Activated CD8-positive, alpha-beta memory T cell treated with anti-CD3 and anti-CD28 coated beads for 1 hour (primary cell): Measurements from ENCODE around the gene GABRE.

Experiments used
- DNase-seq, 2 donors: peaks; one replicate each; pipeline ENCODE4 v3.0.0-alpha.2; 2020; ENCODE audit warnings: low read depth in 1 of 2; ENCODE audit errors: extremely low read depth in 1 of 2

The GABRE gene

GRCh38 chrX:151974336-151975227 is at the start of gene GABRE:
Gene GABRE, minus strand, starts transcription at chrX:151974676. Its CDS starts 51 bp downstream, at chrX:151974625.
- no peak for DNase-seq

GRCh38 chrX:152020888-152021287 is 46.4 kb upstream of the GABRE start:
- no peak for DNase-seq

- DNase-seq, result no peak
Observed at GRCh38 chrX:151999813-152000212, 25.3 kb upstream of the GABRE start.

GRCh38 chrX:151997539-151997938 is 23.1 kb upstream of the GABRE start:
- DNase-seq, result no peak

- no peak for DNase-seq
Observed at GRCh38 chrX:151996347-151996746, 21.9 kb upstream of the GABRE start.

GRCh38 chrX:151994476-151994875 is 20.0 kb upstream of the GABRE start:
- no peak for DNase-seq

GRCh38 chrX:151988706-151989299 is 14.3 kb upstream of the GABRE start:
- DNase-seq, result no peak

GRCh38 chrX:151987108-151987507 is 12.6 kb upstream of the GABRE start:
- DNase-seq, result no peak

GRCh38 chrX:151985955-151986354 is 11.5 kb upstream of the GABRE start:
- DNase-seq, result no peak

- no peak for DNase-seq
Observed at GRCh38 chrX:151985531-151985930, 11.1 kb upstream of the GABRE start.

- DNase-seq, result no peak
Observed at GRCh38 chrX:151984902-151985301, 10.4 kb upstream of the GABRE start.

GRCh38 chrX:151984328-151984727 is 9.9 kb upstream of the GABRE start:
- DNase-seq, result no peak

- DNase-seq, result no peak
Observed at GRCh38 chrX:151983186-151983585, 8.7 kb upstream of the GABRE start.

GRCh38 chrX:151982222-151982621 is 7.7 kb upstream of the GABRE start:
- DNase-seq, result no peak

GRCh38 chrX:151981129-151981528 is 6.7 kb upstream of the GABRE start:
- no peak for DNase-seq

- DNase-seq, result no peak
Observed at GRCh38 chrX:151977923-151978322, 3.4 kb upstream of the GABRE start.

GRCh38 chrX:151977009-151977408 is 2.5 kb upstream of the GABRE start:
- DNase-seq, result no peak

- no peak for DNase-seq
Observed at GRCh38 chrX:151975736-151976275, 1.3 kb upstream of the GABRE start.

- no peak for DNase-seq
Observed at GRCh38 chrX:151975228-151975593, 735 bp upstream of the GABRE start.

GRCh38 chrX:151973851-151974335 is 583 bp downstream of the GABRE start:
- no peak for DNase-seq

- no peak for DNase-seq
Observed at GRCh38 chrX:151973060-151973661, 1.3 kb downstream of the GABRE start.

GRCh38 chrX:151970661-151971060 is 3.8 kb downstream of the GABRE start:
- DNase-seq, result no peak
